DMS 273 (cell line): ENCODE measurements around the gene IL37.
A peak's percentile ranks its signal among the peaks of the same experiment; 100 is the strongest.

Experiments used
- DNase-seq: peaks from one replicate; lab custom pipeline; 2025; ENCODE audit not compliant: unreplicated experiment; lab: John Stamatoyannopoulos, UW

Gene IL37

DNA sequence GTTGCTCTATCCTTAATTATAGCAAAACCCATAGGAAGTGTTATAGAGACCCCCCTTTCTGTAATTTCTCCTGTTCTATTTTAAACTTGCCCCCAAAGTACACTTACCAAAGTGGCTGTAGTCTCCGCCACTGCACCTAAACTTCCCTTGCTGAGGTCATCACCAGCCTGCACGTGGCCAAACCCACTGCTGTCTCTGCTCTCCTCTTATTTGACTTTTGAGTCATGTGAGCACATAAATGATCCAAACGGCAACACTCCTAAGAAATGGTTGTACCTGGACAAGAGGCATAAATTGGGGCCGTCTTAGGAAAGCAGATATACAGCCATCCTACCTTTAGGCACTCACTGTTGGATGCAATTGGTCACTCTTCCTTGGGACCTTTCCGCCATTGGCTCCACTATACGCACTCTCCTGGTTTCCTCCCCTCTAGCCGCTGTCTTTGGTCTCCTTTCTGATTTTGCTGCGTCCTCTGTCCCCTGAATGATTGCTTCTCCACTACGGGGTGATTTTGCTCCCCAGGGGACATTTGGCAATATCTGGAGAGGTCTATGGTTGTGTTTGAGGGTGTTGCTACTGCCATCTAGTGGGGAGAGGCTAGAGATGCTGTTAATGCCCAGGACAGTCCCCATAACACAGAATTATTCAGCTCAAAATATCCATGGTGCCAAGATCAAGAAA, 47.6 kb downstream of the IL37 start:
- peak; percentile 80 for DNase-seq

GRCh38 chr2:112959109-112959812, 48.3 kb downstream of the IL37 start:
- DNase-seq = peak; percentile 81

GRCh38 chr2:112960230-112960825, 49.4 kb downstream of the IL37 start:
- peak; percentile 17 for DNase-seq

GRCh38 chr2:112962308-112963175, 51.6 kb downstream of the IL37 start:
- no peak for DNase-seq

- DNase-seq = no peak
Measured at GRCh38 chr2:112967023-112967422, 56.1 kb downstream of the IL37 start.
